ENCODE results near the gene RANBP1.
"Not testable (repeated sequence)": the region's sequence is repeated elsewhere in the genome, so short reads cannot be mapped to it uniquely, and the experiment has no call there.

Gene RANBP1

GRCh38 chr22:20157430-20158183 is 41.7 kb downstream of the RANBP1 start:
- Histone ChIP-seq H3K36me3 (replicated peaks) (no peaks in the 10 kb centered on the region), H3K4me3 (no peak overlapping the region), H3K27me3 (ENCODE audit: low read depth) (0 out of 2 replicates have a peak, but pooled peaks cover 2% of the 10 kb centered on the region), H3K9me3 (no peaks in the 10 kb centered on the region), H3K4me1 (no peaks in the 10 kb centered on the region)
- no peak for DNase-seq (ENCODE audit: low spot score in 2 of 2)
- in situ Hi-C loops (cut with MboI; ENCODE audit: low sequenced_read_pairs): loop anchor here (5.0 to 10.0 kb wide), 2 partner anchors 135 to 297 kb away; no protein-coding TSS in a partner anchor

- Histone ChIP-seq H3K27me3 (ENCODE audit: low read depth) (0 out of 2 replicates have a peak, but pooled peaks cover 2% of the 10 kb centered on the region), H3K9me3 (no peaks in the 10 kb centered on the region), H3K4me1 (no peaks in the 10 kb centered on the region), H3K36me3 (replicated peaks) (no peaks in the 10 kb centered on the region), H3K4me3 (no peak overlapping the region)
- no peak for DNase-seq (ENCODE audit: low spot score in 2 of 2)
- in situ Hi-C loops (cut with MboI; ENCODE audit: low sequenced_read_pairs): loop anchor here (5.0 to 10.0 kb wide), 2 partner anchors 134 to 296 kb away; no protein-coding TSS in a partner anchor
Measured at GRCh38 chr22:20158391-20159036, 42.6 kb downstream of the RANBP1 start.

DNA sequence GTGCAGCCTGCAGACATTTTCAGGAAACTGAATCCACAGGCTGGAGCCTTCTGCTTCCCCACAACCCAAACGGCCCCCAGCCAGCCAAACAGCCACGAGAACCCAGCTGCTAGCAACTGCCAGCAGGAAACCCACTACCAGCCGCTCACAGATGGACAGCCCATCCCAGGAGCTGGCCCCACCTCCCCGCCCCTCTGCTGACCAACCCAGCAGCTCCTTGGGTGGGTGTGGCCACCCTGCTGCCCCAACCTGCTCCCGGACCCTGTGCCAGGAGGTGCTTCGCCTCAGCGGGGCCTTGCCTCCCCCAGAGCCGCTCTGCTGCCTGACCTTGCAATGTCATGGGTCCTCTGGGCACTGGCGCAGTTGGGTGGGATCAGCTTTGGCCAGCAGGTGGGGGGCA is 43.2 kb downstream of the RANBP1 start:
- Histone ChIP-seq H3K36me3 (replicated peaks) (no peaks in the 10 kb centered on the region), H3K9me3 (no peaks in the 10 kb centered on the region), H3K4me1 (no peaks in the 10 kb centered on the region), H3K27me3 (ENCODE audit: low read depth) (0 out of 2 replicates have a peak, but pooled peaks cover 2% of the 10 kb centered on the region), H3K4me3 (no peak overlapping the region)
- DNase-seq (ENCODE audit: low spot score in 2 of 2): peak in 1 of 2 experiments; percentile 45
- in situ Hi-C loops (cut with MboI; ENCODE audit: low sequenced_read_pairs): loop anchor here (5.0 to 10.0 kb wide), 2 partner anchors 133 to 296 kb away; no protein-coding TSS in a partner anchor

GRCh38 chr22:20159531-20159930 is 43.6 kb downstream of the RANBP1 start:
- H3K27me3 ChIP-seq (ENCODE audit: low read depth); H3K4me1 ChIP-seq; H3K4me3 ChIP-seq; DNase-seq (ENCODE audit: low spot score in 2 of 2); H3K36me3 ChIP-seq (replicated peaks); H3K9me3 ChIP-seq: not testable (repeated sequence)
- in situ Hi-C loops (cut with MboI; ENCODE audit: low sequenced_read_pairs): loop anchor here (5.0 to 10.0 kb wide), 2 partner anchors 133 to 295 kb away; no protein-coding TSS in a partner anchor

- Histone ChIP-seq H3K27me3 (ENCODE audit: low read depth) (0 out of 2 replicates have a peak, but pooled peaks cover 2% of the 10 kb centered on the region), H3K9me3 (no peaks in the 10 kb centered on the region), H3K4me3 (no peak overlapping the region), H3K4me1 (no peaks in the 10 kb centered on the region), H3K36me3 (replicated peaks) (no peaks in the 10 kb centered on the region)
- in situ Hi-C loops (cut with MboI; ENCODE audit: low sequenced_read_pairs): no loop called here
- no peak for DNase-seq (ENCODE audit: low spot score in 2 of 2)
Measured at GRCh38 chr22:20160041-20160440, 44.1 kb downstream of the RANBP1 start.

DNA sequence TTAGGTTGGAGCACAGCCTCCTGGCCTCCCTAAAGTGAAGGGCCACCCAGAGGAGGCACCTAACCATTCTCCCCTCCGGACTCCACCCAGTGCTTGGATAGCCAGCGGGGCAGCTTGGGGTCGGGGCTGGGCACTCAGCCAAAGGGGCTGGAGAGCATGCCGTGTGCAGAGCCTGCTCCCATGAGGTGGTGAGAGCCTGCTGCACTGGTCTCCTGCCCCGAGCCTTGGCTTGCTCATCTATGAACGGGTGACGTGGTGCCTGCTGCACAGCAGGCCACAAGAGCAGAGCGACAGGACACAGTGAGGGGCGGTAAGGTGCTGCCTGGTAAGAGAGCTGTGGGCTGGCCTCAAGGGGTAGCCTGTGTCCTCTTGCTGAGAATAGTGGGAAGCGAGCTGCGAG is 49.0 kb downstream of the RANBP1 start:
- in situ Hi-C loops (cut with MboI; ENCODE audit: low sequenced_read_pairs): no loop called here
- no peak for DNase-seq (ENCODE audit: low spot score in 2 of 2)
- H3K36me3 ChIP-seq (replicated peaks): no peaks in the 10 kb centered on the region
- H3K4me1 ChIP-seq: no peaks in the 10 kb centered on the region
- H3K9me3 ChIP-seq: no peaks in the 10 kb centered on the region
- no peak overlapping the region for H3K4me3 ChIP-seq
- H3K27me3 ChIP-seq (ENCODE audit: low read depth): no peaks in the 10 kb centered on the region

GRCh38 chr22:20165421-20165820 is 49.5 kb downstream of the RANBP1 start:
- in situ Hi-C loops (cut with MboI; ENCODE audit: low sequenced_read_pairs): no loop called here

GRCh38 chr22:20165913-20166312 is 50.0 kb downstream of the RANBP1 start:
- Histone ChIP-seq H3K9me3 (no peaks in the 10 kb centered on the region), H3K4me1 (no peaks in the 10 kb centered on the region), H3K27me3 (ENCODE audit: low read depth) (no peaks in the 10 kb centered on the region), H3K36me3 (replicated peaks) (no peaks in the 10 kb centered on the region), H3K4me3 (no peak overlapping the region)
- DNase-seq (ENCODE audit: low spot score in 2 of 2): no peak
- in situ Hi-C loops (cut with MboI; ENCODE audit: low sequenced_read_pairs): no loop called here

More at GRCh38 chr22:20165421-20165820, 49.5 kb downstream of the RANBP1 start:
- Histone ChIP-seq H3K27me3 (ENCODE audit: low read depth) (no peaks in the 10 kb centered on the region), H3K9me3 (no peaks in the 10 kb centered on the region), H3K4me3 (no peak overlapping the region), H3K36me3 (replicated peaks) (no peaks in the 10 kb centered on the region), H3K4me1 (no peaks in the 10 kb centered on the region)
- DNase-seq (ENCODE audit: low spot score in 2 of 2): no peak

DNA sequence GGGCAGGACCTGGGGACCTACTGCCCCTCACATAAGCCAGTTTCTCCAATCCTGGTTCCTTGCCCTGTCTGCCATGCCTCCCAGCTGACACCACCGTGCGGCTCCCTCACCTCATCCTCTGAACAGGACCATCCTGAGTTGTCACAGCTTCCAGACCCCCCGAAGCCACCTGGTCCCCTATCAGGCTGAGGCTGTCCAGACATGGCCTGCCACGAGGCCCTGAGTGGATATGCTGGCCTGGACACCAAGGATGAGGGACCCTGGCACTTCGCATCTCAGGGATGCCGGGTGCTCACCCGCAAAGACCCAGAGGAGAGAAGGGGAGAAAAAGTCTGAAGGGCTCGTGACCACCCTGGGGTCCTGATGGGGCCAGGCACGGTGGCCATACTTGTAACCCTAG is 50.8 kb downstream of the RANBP1 start:
- Histone ChIP-seq H3K4me1 (no peaks in the 10 kb centered on the region), H3K9me3 (no peaks in the 10 kb centered on the region), H3K36me3 (replicated peaks) (no peaks in the 10 kb centered on the region), H3K27me3 (ENCODE audit: low read depth) (no peaks in the 10 kb centered on the region), H3K4me3 (no peak overlapping the region)
- DNase-seq (ENCODE audit: low spot score in 2 of 2): no peak
- in situ Hi-C loops (cut with MboI; ENCODE audit: low sequenced_read_pairs): no loop called here

DNA sequence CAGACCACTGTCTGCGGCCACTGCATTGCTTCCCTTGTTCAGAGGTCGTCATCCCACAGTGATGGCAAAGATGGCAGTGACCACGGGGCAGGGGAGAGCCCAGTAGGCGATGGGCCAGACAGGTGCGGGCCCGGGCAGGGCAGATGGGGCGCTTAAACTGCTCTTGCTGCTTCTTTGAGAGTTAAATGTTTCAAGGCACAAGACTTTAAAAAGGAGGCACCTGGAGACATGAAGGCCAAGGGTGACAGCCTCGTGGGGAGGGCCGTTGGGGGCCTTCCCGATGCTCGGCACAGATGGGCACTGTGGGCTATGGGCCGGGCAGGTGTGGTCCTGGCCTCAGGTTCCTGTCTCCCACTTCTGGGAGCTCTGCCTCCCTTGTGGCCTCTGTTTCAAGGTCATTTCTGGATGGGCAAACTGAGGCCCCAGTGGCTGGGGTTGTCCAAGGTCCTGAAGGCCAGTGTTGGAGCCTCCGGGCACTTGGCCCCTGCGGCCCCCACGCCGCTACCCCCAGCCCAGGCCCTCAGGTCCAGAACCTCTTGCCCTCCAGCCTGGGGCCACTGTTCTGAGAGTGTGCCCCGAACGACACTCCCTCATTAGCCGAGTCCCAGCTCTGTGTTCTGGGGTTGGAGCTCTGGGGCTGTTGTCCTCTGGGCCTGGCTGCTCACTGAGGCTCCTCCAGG is 51.9 kb downstream of the RANBP1 start:
- H3K4me1 ChIP-seq: no peaks in the 10 kb centered on the region
- no peaks in the 10 kb centered on the region for H3K9me3 ChIP-seq
- no peaks in the 10 kb centered on the region for H3K27me3 ChIP-seq (ENCODE audit: low read depth)
- H3K4me3 ChIP-seq: no peak overlapping the region
- in situ Hi-C loops (cut with MboI; ENCODE audit: low sequenced_read_pairs): no loop called here
- H3K36me3 ChIP-seq (replicated peaks): no peaks in the 10 kb centered on the region
- no peak for DNase-seq (ENCODE audit: low spot score in 2 of 2)

GRCh38 chr22:20169253-20169822 is 53.4 kb downstream of the RANBP1 start:
- no peaks in the 10 kb centered on the region for H3K4me1 ChIP-seq
- in situ Hi-C loops (cut with MboI; ENCODE audit: low sequenced_read_pairs): no loop called here
- no peaks in the 10 kb centered on the region for H3K36me3 ChIP-seq (replicated peaks)
- DNase-seq (ENCODE audit: low spot score in 2 of 2): no peak
- no peaks in the 10 kb centered on the region for H3K27me3 ChIP-seq (ENCODE audit: low read depth)
- no peak overlapping the region for H3K4me3 ChIP-seq
- no peaks in the 10 kb centered on the region for H3K9me3 ChIP-seq

DNA sequence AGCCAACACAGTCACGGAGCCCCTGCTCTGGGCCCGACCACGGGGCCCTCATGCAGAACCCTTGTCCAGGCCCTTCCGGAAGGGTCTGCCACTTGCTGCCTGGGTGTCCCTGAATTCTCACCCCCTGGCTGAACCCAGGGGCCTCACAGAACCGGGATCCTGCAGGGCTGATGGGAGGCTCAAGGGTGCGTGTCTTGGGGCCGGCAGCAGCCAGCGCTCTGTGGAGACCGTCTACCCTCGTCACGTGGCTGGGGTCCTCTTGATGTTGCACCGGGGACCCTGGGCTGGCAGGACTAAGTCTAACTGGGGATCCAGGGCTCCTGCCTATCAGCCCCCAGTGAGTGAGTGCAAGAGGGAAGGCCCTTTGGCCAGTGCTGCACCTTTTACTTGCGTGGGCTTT is 54.3 kb downstream of the RANBP1 start:
- Histone ChIP-seq H3K27me3 (ENCODE audit: low read depth) (no peaks in the 10 kb centered on the region), H3K9me3 (no peaks in the 10 kb centered on the region), H3K4me3 (no peak overlapping the region), H3K36me3 (replicated peaks) (no peaks in the 10 kb centered on the region), H3K4me1 (no peaks in the 10 kb centered on the region)
- in situ Hi-C loops (cut with MboI; ENCODE audit: low sequenced_read_pairs): no loop called here
- no peak for DNase-seq (ENCODE audit: low spot score in 2 of 2)

- no peaks in the 10 kb centered on the region for H3K9me3 ChIP-seq
- in situ Hi-C loops (cut with MboI; ENCODE audit: low sequenced_read_pairs): no loop called here
- no peaks in the 10 kb centered on the region for H3K36me3 ChIP-seq (replicated peaks)
- no peak for DNase-seq (ENCODE audit: low spot score in 2 of 2)
- no peaks in the 10 kb centered on the region for H3K4me1 ChIP-seq
- no peak overlapping the region for H3K4me3 ChIP-seq
- H3K27me3 ChIP-seq (ENCODE audit: low read depth): no peaks in the 10 kb centered on the region
Measured at GRCh38 chr22:20171288-20172140, 55.6 kb downstream of the RANBP1 start.
